NCI-H2081 (cell line): ENCODE data around the gene AKAP17A.
"Not testable (repeated sequence)": the region's sequence is repeated elsewhere in the genome, so short reads cannot be mapped to it uniquely, and the experiment has no call there.

ENCODE experiments used
- DNase-seq, 2 experiments: peaks; one replicate each; lab custom pipeline; 2025; lab: John Stamatoyannopoulos, UW

The AKAP17A gene

GRCh38 chrX:1591102-1591862, at the start of gene AKAP17A:
TSS of gene AKAP17A (plus strand) at chrX:1591604. CDS start at chrX:1593463, 1,859 bp downstream.
- peak; percentile 96 to 98 for DNase-seq

GRCh38 chrX:1542994-1543725, 48.2 kb upstream of the AKAP17A start:
- no peak for DNase-seq

GRCh38 chrX:1545776-1546408, 45.5 kb upstream of the AKAP17A start:
- DNase-seq: no peak

GRCh38 chrX:1546691-1547251, 44.6 kb upstream of the AKAP17A start:
- DNase-seq: no peak

GRCh38 chrX:1551959-1552546, 39.4 kb upstream of the AKAP17A start:
- DNase-seq: no peak

- no peak for DNase-seq
Observed at GRCh38 chrX:1554469-1555210, 36.8 kb upstream of the AKAP17A start.

- no peak for DNase-seq
Observed at GRCh38 chrX:1555370-1555769, 36.0 kb upstream of the AKAP17A start.

GRCh38 chrX:1557442-1557841, 34.0 kb upstream of the AKAP17A start:
- DNase-seq: not testable (repeated sequence)

GRCh38 chrX:1558761-1559468, 32.5 kb upstream of the AKAP17A start:
- DNase-seq: no peak

- DNase-seq: no peak
Observed at GRCh38 chrX:1561164-1561563, 30.2 kb upstream of the AKAP17A start.

- DNase-seq: not testable (repeated sequence)
Observed at GRCh38 chrX:1564077-1564476, 27.3 kb upstream of the AKAP17A start.

GRCh38 chrX:1564750-1565683, 26.4 kb upstream of the AKAP17A start:
- no peak for DNase-seq

GRCh38 chrX:1574181-1574580, 17.2 kb upstream of the AKAP17A start:
- not testable (repeated sequence) for DNase-seq

GRCh38 chrX:1576201-1576992, 15.0 kb upstream of the AKAP17A start:
- no peak for DNase-seq

GRCh38 chrX:1577845-1578244, 13.6 kb upstream of the AKAP17A start:
- DNase-seq: no peak

- DNase-seq: no peak
Observed at GRCh38 chrX:1578511-1579173, 12.8 kb upstream of the AKAP17A start.

GRCh38 chrX:1581132-1581531, 10.3 kb upstream of the AKAP17A start:
- DNase-seq: peak in 1 of 2 experiments; percentile 13
